ENCODE results near the gene HOGA1. TPM values are rescaled to one million over a fixed set of nuclear protein-coding genes. Genes with fewer than 3 reads are reported as not detected.

Gene HOGA1
- total RNA-seq, 2 donors from 2014 or later = 0.15 TPM; not detected in 1

Other genes starting within 250 kb of the HOGA1 start
- gene FRAT2, start 249.7 kb upstream of the HOGA1 start, total RNA-seq = 10 to 100 TPM; 41.4 to 43.9 TPM
- gene RRP12, start 183.0 kb upstream of the HOGA1 start, total RNA-seq = 10 to 100 TPM; 13.9 to 15.1 TPM
- 100 to 1,000 TPM; 216 to 249 TPM for gene PGAM1, start 158.2 kb upstream of the HOGA1 start, total RNA-seq
- 10 to 100 TPM; 21.7 to 22.6 TPM for gene EXOSC1, start 138.4 kb upstream of the HOGA1 start, total RNA-seq
- 10 to 100 TPM; 29.1 to 31.5 TPM for gene ZDHHC16, start 138.2 kb upstream of the HOGA1 start, total RNA-seq
- 10 to 100 TPM; 38.9 to 42.3 TPM for gene MMS19, start 86.0 kb upstream of the HOGA1 start, total RNA-seq
- gene UBTD1, start 85.5 kb upstream of the HOGA1 start, total RNA-seq = 1 to 10 TPM; 1.8 to 2.4 TPM
- gene ANKRD2, start 11.6 kb upstream of the HOGA1 start, total RNA-seq = not detected
- not detected for gene C10orf62, start 5.3 kb downstream of the HOGA1 start, total RNA-seq
- gene MORN4, start 49.1 kb downstream of the HOGA1 start, total RNA-seq = 1 to 10 TPM; 1.3 to 1.6 TPM
- gene PI4K2A, start 56.3 kb downstream of the HOGA1 start, total RNA-seq = 10 to 100 TPM in 1 of 2 donors, 1 to 10 TPM in 1; 9.4 to 13.0 TPM
- gene AVPI1, start 102.9 kb downstream of the HOGA1 start, total RNA-seq = 10 to 100 TPM; 38.7 to 43.8 TPM
- 10 to 100 TPM; 24.9 to 37.0 TPM for gene MARVELD1, start 129.3 kb downstream of the HOGA1 start, total RNA-seq
- 10 to 100 TPM; 52.1 to 57.6 TPM for gene ZFYVE27, start 152.7 kb downstream of the HOGA1 start, total RNA-seq
- 1 to 10 TPM in 1 of 2 donors, under 1 TPM in 1; 0.82 to 1.2 TPM for gene SFRP5, start 187.6 kb downstream of the HOGA1 start, total RNA-seq